Activated CD4-positive, alpha-beta T cell treated with anti-CD3 and anti-CD28 coated beads for 1 hour (primary cell): Measurements from ENCODE around the gene CLCN7.
A peak's percentile ranks its signal among the peaks of the same experiment; 100 is the strongest.

Experiments used
- DNase-seq: peaks from one replicate; pipeline ENCODE4 v3.0.0-alpha.2; 2020

The CLCN7 gene

DNA sequence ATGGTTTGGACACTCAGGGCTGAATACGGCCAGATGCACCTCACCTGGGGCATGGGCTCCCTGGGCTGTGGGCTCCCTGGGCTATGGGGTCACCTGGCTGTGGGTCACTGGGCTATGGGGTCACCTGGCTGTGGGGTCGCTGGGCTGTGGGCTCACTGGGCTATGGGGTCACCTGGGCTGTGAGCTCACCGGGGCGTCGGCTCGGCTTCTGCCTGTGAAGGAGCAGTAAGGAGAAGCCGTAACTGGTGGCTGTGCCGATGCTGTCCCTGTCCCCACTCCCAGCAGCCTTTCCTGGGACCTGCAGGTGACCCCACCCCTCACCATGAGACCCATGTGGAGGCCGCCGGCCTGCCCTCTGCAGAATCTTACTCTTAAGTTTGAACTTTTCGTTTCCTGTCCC is 45.8 kb downstream of the CLCN7 start:
- DNase-seq = no peak

DNA sequence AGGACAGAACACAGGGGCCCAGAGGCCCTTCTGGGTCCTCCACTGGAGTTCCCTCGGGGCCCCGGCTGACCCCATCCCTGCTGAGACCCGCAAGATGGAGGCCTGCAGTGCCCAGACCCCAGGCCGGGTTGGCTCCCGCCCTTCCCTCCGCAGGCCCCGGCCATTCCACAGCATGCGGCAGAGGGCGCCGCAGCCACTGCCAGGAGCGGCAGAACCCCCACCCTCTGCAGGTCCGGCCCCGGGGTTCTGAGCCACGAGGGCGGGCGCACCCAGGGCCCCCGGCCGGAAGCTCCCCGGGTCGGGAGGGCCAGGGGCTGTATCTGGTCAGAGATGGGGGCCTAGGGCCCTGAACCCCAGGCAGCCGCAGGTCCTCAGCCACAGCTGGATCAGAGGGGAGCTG is 46.3 kb downstream of the CLCN7 start:
- no peak for DNase-seq

- DNase-seq = no peak
Observed at GRCh38 chr16:1427473-1428461, 47.1 kb downstream of the CLCN7 start.

DNA sequence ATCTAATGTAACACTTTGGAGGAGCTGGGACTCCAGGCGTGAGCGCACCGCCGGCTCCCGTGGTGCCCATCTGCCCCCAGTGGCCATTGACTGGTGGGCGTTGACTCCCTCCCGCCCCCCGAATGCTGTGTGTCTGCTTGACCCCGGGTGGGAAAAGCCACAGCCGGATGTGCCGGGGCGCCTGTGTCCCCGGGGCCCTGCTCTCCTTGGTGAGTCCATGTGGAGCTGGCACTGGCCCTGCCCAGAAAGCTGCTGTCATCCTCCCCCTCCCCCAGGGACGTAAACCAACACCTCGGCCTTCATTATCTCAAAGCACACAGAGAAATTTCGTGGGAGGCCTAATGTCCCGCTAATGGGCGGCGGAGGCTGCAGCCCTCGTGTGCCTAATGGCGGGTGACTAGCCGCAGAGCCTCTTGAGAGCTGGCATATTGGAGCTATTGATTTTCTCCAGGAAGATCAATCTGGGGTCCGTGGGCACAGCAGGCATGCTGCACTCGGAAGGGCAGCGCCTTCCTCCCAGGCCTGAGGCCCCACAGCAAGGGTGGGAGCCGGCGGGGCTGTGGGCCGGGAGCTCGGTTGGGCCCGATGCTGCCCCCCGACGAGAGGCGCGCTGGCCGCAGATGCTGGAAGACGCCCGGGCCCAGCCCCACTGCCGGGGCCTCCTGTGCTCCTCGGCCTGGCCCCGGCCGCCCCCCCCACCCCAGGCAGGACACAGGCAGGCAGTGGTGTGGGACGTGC is 47.9 kb downstream of the CLCN7 start:
- no peak for DNase-seq

- no peak for DNase-seq
Observed at GRCh38 chr16:1425616-1426370, 49.0 kb downstream of the CLCN7 start.

DNA sequence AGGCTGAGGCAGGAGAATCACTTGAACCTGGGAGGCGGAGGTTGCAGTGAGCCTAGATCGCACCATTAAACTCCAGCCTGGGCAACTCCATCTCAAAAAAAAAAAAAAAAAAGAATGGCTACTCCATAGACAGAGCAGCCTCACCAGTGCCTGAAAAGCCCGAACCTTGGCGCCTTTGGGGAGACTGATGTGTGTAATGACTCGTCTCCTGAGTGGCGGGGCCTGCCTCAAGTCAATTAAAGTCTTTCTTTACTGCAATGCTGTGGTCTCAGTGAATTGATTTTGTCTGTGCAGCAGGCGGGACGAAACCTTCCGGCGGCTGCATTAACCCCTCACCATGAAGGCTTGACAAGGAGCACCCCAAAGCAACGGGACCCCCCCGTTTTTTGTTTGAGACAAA is 50.8 kb downstream of the CLCN7 start:
- no peak for DNase-seq

GRCh38 chr16:1422076-1422475 is 52.8 kb downstream of the CLCN7 start:
- DNase-seq = no peak

GRCh38 chr16:1420111-1420539 is 54.7 kb downstream of the CLCN7 start:
- DNase-seq = no peak

GRCh38 chr16:1416521-1416941 is 58.3 kb downstream of the CLCN7 start:
- DNase-seq = no peak

DNA sequence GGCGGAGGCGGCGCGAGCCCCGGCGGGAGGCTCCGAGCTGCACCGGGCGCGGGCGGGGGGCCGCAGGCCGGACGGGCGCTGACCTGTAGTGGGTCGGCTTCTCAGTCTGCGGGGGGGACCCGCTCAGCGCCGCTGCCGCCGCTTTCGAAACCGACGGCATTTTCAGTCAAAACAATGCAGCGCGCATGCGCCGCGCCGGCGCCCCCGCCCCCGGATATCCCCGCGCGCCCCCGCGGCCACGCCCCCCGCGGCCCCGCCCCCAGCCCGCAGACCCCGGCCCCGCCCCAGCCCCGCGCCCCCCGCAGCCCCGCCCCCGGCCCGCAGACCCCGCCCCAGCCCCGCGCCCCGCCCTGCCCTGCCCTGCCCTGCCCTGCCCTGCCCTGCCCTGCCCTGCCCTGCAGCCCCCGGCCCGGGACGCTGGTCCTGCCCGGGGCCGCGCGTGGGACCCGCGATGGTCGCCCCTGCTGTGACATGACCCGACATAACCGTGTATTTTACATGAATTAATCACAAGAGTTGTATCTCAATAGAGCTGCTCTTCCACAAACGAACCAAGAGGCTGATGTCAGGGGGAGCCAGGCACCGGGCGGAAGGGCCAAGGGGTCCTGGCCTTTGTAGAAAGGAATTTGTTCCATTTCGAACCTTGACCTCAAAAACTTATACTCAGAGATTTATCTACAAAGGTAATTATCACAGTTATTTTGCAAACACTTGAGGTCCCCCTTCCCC is 60.1 kb downstream of the CLCN7 start, which contains the start of gene UNKL:
Gene UNKL (minus strand): TSS at position 173 of the 729 bp plus-strand sequence. CDS start 13 bp downstream, at position 160.
- DNase-seq = peak; percentile 80

- DNase-seq = peak; percentile 50
Observed at GRCh38 chr16:1413684-1414531, 60.9 kb downstream of the CLCN7 start.

DNA sequence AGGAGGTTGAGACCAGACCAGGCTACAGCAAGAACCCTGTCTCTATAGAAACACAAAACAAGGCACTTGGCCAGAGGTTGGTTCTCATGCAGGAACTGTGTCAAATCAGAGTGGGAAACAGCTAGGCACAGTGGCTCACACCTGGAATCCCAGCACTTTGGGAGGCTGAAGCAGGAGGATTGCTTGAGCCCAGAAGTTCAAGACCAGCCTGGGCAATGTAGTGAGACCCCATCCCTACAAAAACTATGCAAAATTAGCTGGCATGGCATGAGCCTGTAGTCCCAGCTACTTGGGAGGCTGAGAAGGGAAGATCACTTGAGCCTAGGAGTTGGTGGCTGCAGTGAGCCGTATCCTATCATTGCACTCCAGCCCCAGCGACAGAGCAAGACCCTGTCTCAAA is 62.0 kb downstream of the CLCN7 start:
- no peak for DNase-seq

- peak; percentile 95 for DNase-seq
Observed at GRCh38 chr16:1408171-1408837, 66.5 kb downstream of the CLCN7 start.

- no peak for DNase-seq
Observed at GRCh38 chr16:1407753-1408152, 67.1 kb downstream of the CLCN7 start.

- DNase-seq = no peak
Observed at GRCh38 chr16:1403733-1404132, 71.1 kb downstream of the CLCN7 start.

- no peak for DNase-seq
Observed at GRCh38 chr16:1403036-1403435, 71.8 kb downstream of the CLCN7 start.

GRCh38 chr16:1401758-1402154 is 73.1 kb downstream of the CLCN7 start:
- no peak for DNase-seq

DNA sequence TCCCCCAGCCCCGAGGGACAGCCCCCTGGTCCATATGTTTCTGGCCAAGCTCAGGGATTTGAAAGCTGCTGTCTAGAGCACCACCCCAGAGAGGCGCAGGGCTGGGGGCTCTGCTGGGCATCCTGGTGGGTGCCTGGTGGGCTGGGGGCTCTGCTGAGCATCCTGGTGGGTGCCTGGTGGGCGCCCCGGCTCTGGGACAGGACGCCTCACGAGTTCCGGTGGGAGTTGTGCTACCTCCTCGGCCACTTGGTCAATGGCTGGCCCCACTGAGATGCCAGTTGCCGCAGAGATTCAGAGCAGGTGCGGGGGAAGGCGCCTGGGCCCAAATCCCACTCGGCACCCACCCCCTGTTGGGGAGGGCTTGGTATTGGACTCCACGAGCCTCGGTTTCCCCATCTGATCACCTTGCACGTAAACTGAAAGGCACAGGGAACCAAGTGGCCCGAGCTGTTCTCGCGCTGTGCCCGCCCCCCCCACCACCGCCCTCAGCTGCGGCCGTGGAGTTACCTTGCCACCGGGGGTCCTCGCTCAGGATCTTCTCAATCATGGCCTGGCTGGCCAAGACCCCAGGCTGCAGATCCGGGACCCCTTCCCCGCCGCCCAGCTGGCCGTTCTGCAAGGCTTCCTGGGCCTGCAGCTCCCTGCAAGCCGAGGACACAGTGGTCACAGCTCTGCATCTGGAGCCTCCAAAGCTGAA is 73.6 kb downstream of the CLCN7 start:
- DNase-seq = no peak

GRCh38 chr16:1398826-1399581 is 75.8 kb downstream of the CLCN7 start:
- DNase-seq = no peak
